Small intestine (tissue), 7 donors: ENCODE measurements around the gene GTF2A2. TPM values are rescaled to one million over a fixed set of nuclear protein-coding genes. Genes with fewer than 3 reads are reported as not detected.

Source experiments
- DNase-seq, 2 donors: peaks; one replicate each; pipeline versions ENCODE4 v3.0.0 to v3.0.0-alpha.2; 2013
- FAIRE-seq: peaks from 2 replicates; lab custom pipeline; 2012; peaks lifted over from hg19 to GRCh38; lab: Jason Lieb, UNC
- H3K27ac ChIP-seq, 3 donors: one replicate each; pipeline ENCODE4 v1.5.1; 2013; ENCODE audit warnings: low read length in 2 of 3, mild to moderate bottlenecking in 2 of 3, control low read depth in 1 of 3, inconsistent platforms in 1 of 3, low read depth in 1 of 3, moderate library complexity in 1 of 3
- H3K27me3 ChIP-seq, 3 donors: one replicate each; pipeline ENCODE4 v1.6.1; 2013; ENCODE audit warnings: low read length in 3 of 3, inconsistent platforms in 1 of 3; ENCODE audit not compliant: control insufficient read depth in 3 of 3, insufficient read depth in 3 of 3
- H3K36me3 ChIP-seq, 3 donors: one replicate each; pipeline ENCODE4 v1.6.1; 2013; ENCODE audit warnings: low read length in 3 of 3, inconsistent platforms in 1 of 3, low read depth in 1 of 3, mild to moderate bottlenecking in 1 of 3, moderate library complexity in 1 of 3; ENCODE audit not compliant: control insufficient read depth in 3 of 3, insufficient read depth in 2 of 3
- H3K4me1 ChIP-seq, 3 donors: one replicate each; pipeline ENCODE4 v1.6.1; 2013; ENCODE audit warnings: low read length in 2 of 3, inconsistent platforms in 1 of 3, low read depth in 1 of 3, mild to moderate bottlenecking in 1 of 3, moderate library complexity in 1 of 3; ENCODE audit not compliant: control insufficient read depth in 3 of 3, insufficient read depth in 2 of 3
- H3K4me3 ChIP-seq, 3 donors: one replicate each; pipeline ENCODE4 v1.5.1; 2013; ENCODE audit warnings: low read length in 3 of 3, control low read depth in 1 of 3, inconsistent platforms in 1 of 3, low read depth in 1 of 3, mild to moderate bottlenecking in 1 of 3, moderate library complexity in 1 of 3
- H3K9me3 ChIP-seq, 2 donors: one replicate each; pipeline ENCODE4 v1.6.1; 2013; ENCODE audit warnings: low read depth in 1 of 2, low read length in 1 of 2; ENCODE audit not compliant: control insufficient read depth in 2 of 2, insufficient read depth in 1 of 2
- WGBS, 3 donors: extraction: QIAGEN DNeasy Blood & Tissue Kit; methylation state at CpG; one replicate each; pipeline ENCODE4 v1.1.7; 2013; 5-methylcytosine and 5-hydroxymethylcytosine counted together
- polyA plus RNA-seq, 4 donors: library from polyadenylated mRNA; stranded (reverse) in 3 of 4; unstranded in 1 of 4; fragments of 200-250 nt in 3 of 4; fragments of 120-200 nt in 1 of 4; gene quantifications; one replicate each; pipeline versions ENCODE4 v1.2.1 to v1.2.3, GENCODE V29; 2013
- donor health status: healthy with polysubstance abuse.
- donor health status: control.
- donor health status: control.
- donor health status: Bipolar disorder and iron deficiency.
- donor health status: healthy.

The GTF2A2 gene
- polyA plus RNA-seq, 4 donors: 46.5 to 87.8 (median 61.4) TPM

GRCh38 chr15:59680870-59681269 lies 23.6 kb upstream of the GTF2A2 start:
- Histone ChIP-seq H3K4me3 (no peak overlapping the region), H3K36me3 (peaks cover 15 to 31% (median 18%) of the 10 kb centered on the region in 3 donors), H3K27me3 (no peaks in the 10 kb centered on the region), H3K27ac (no peak overlapping the region), H3K9me3 (no peaks in the 10 kb centered on the region), H3K4me1 (peaks cover 0 to 2% (median 0%) of the 10 kb centered on the region in 3 donors)
- FAIRE-seq (no peak), DNase-seq (no peak)
- 95 to 97% (median 95%) methylated on average over 4 of the region's 5 CpGs for WGBS, 3 donors

DNA sequence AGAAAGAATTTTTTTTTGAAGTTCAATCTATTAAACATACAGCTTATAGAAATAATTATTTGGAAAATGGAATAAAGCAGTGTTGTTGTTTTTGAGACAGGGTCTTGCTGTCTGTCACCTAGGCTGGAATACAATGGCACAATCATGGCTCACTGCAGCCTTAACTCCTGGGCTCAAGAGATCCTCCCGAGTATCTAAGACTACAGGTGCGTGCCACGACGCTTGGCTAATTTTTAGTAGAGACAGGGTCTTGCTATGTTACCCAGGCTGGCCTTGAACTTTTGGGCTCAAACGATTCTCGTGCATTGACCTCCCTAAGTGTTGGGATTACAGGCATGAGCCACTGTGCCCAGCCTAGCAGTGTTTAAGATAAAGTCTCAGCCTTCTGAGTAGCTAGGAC lies 23.0 kb upstream of the GTF2A2 start:
- WGBS, 3 donors: 94 to 96% (median 95%) methylated on average over 6 of the region's 6 CpGs
- peaks cover 17 to 31% (median 20%) of the 10 kb centered on the region in 3 donors for H3K36me3 ChIP-seq

DNA sequence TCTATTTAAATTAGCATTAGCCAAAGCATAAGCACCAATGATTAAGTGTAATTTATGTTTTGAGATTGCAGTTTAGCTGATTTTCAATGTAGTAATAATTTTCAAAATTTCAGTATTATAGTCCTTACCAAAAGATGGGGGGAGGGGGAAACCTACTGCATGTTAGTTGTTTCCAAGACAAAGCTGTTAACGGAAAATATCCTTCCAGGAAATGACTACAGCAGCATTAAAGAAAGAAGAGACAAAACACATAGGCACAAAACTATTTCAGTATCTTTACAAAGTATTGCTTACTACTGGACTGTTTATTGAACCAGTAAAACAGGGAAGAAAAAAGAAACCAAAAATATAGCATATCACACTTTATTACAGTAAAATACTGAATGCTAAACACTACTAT lies 21.3 kb upstream of the GTF2A2 start:
- H3K27me3 ChIP-seq: no peaks in the 10 kb centered on the region
- no peaks in the 10 kb centered on the region for H3K9me3 ChIP-seq
- H3K4me3 ChIP-seq: no peak overlapping the region
- peaks cover 18 to 40% (median 22%) of the 10 kb centered on the region in 3 donors for H3K36me3 ChIP-seq
- 66 to 97% (median 79%) methylated on average over 1 of the region's 1 CpG for WGBS, 3 donors
- no peak overlapping the region for H3K27ac ChIP-seq
- H3K4me1 ChIP-seq: no peaks in the 10 kb centered on the region
- DNase-seq (no peak), FAIRE-seq (no peak)

More for the DNA sequence above, 23.0 kb upstream of the GTF2A2 start:
- no peak for FAIRE-seq
- H3K4me1 ChIP-seq: no peaks in the 10 kb centered on the region
- H3K4me3 ChIP-seq: no peak overlapping the region
- no peak overlapping the region for H3K27ac ChIP-seq
- no peak for DNase-seq
- no peaks in the 10 kb centered on the region for H3K27me3 ChIP-seq
- H3K9me3 ChIP-seq: no peaks in the 10 kb centered on the region

GRCh38 chr15:59678172-59678571 lies 20.9 kb upstream of the GTF2A2 start:
- FAIRE-seq (no peak), DNase-seq (no peak)
- H3K27ac ChIP-seq: no peak overlapping the region
- H3K27me3 ChIP-seq: no peaks in the 10 kb centered on the region
- 69 to 90% (median 80%) methylated on average over 1 of the region's 1 CpG for WGBS, 3 donors
- peaks cover 22 to 40% (median 22%) of the 10 kb centered on the region in 3 donors for H3K36me3 ChIP-seq
- no peak overlapping the region for H3K4me3 ChIP-seq
- no peaks in the 10 kb centered on the region for H3K9me3 ChIP-seq
- no peaks in the 10 kb centered on the region for H3K4me1 ChIP-seq

DNA sequence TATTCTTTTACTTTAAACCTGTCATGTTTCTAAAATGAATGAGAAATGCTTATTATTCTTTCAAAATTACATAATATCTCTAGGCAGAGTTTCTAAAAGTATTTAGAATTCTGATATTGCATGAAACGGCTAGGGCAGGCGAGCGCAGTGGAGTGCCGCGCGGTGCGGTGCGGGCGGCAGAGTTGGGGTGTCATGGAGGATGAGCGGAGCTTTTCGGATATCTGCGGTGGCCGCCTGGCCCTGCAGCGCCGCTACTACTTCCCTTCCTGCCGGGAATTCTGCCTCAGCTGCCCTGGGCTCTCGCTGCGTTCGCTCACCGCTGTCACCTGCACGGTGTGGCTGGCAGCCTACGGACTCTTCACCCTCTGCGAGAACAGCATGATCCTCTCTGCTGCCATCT lies 19.2 kb upstream of the GTF2A2 start:
- DNase-seq: no peak
- Histone ChIP-seq H3K4me1 (no peaks in the 10 kb centered on the region), H3K4me3 (no peak overlapping the region), H3K27ac (no peak overlapping the region), H3K27me3 (no peaks in the 10 kb centered on the region), H3K9me3 (no peaks in the 10 kb centered on the region), H3K36me3 (peaks cover 25 to 45% (median 27%) of the 10 kb centered on the region in 3 donors)
- WGBS, 3 donors: 98 to 99% (median 98%) methylated on average over 23 of the region's 23 CpGs
- no peak for FAIRE-seq

GRCh38 chr15:59674361-59674877 lies 17.1 kb upstream of the GTF2A2 start:
- peaks cover 20 to 42% (median 27%) of the 10 kb centered on the region in 3 donors for H3K36me3 ChIP-seq
- WGBS, 3 donors: 94 to 99% (median 96%) methylated on average over 3 of the region's 3 CpGs

DNA sequence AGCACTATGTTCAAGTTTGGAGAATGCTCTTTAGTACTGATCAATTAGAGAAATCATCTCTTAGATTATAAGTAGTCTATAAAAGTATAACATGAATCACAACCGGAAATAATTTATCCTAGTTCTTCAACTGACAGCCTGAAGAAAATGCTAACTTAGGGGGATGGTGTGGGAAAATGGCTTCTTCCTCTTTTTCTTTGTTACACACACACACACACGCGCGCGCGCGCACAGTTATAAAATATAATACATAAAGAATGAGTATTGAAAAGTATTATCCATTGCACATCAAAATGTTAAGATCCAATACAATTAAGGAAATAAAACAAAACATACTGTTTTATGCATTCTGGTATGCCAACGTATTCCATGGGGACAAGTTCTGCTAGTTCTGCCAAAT lies 11.2 kb upstream of the GTF2A2 start:
- H3K4me1 ChIP-seq: no peaks in the 10 kb centered on the region
- H3K4me3 ChIP-seq: no peak overlapping the region
- no peaks in the 10 kb centered on the region for H3K27me3 ChIP-seq
- no peak for FAIRE-seq
- WGBS, 3 donors: 85 to 86% (median 86%) methylated on average over 8 of the region's 8 CpGs
- H3K27ac ChIP-seq: no peak overlapping the region
- H3K36me3 ChIP-seq: peaks cover 5 to 36% (median 22%) of the 10 kb centered on the region in 3 donors
- no peak for DNase-seq
- H3K9me3 ChIP-seq: no peaks in the 10 kb centered on the region

More at GRCh38 chr15:59674361-59674877, 17.1 kb upstream of the GTF2A2 start:
- Histone ChIP-seq H3K4me3 (no peak overlapping the region), H3K4me1 (no peaks in the 10 kb centered on the region), H3K27me3 (no peaks in the 10 kb centered on the region), H3K27ac (no peak overlapping the region), H3K9me3 (no peaks in the 10 kb centered on the region)
- FAIRE-seq: no peak
- DNase-seq: no peak

DNA sequence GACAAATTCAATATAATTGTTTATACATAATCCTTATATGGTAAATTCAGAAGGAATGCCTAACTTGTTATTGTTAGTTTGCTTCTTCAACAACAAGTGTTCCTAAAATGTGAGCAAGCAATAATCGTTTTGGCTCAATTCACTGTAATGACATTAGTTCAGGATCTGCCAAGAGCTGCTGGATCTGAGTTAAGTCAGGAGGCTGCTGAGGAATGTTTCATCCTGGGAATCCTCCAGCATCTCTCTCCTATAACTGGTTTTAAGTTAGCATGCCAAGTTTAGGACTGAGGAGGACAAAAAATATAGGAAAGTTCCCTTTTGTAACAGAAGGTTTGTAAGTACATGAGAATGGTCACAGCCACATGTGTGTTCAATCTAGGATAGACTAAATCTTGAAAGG lies 4.9 kb upstream of the GTF2A2 start:
- H3K36me3 ChIP-seq: peaks cover 3 to 18% (median 7%) of the 10 kb centered on the region in 3 donors
- no peaks in the 10 kb centered on the region for H3K27me3 ChIP-seq
- peaks cover 0 to 2% (median 0%) of the 10 kb centered on the region in 3 donors for H3K4me1 ChIP-seq
- FAIRE-seq (no peak), DNase-seq (no peak)
- no peak overlapping the region for H3K4me3 ChIP-seq
- H3K9me3 ChIP-seq: no peaks in the 10 kb centered on the region
- H3K27ac ChIP-seq: no peak overlapping the region
- 57 to 72% (median 58%) methylated on average over 1 of the region's 1 CpG for WGBS, 3 donors

- Histone ChIP-seq H3K36me3 (peaks cover 2 to 5% (median 5%) of the 10 kb centered on the region in 3 donors), H3K4me3 (no peak overlapping the region), H3K27ac (no peak overlapping the region), H3K4me1 (peaks cover 3 to 7% (median 7%) of the 10 kb centered on the region in 3 donors), H3K27me3 (no peaks in the 10 kb centered on the region), H3K9me3 (no peaks in the 10 kb centered on the region)
- FAIRE-seq (no peak), DNase-seq (no peak)
- whole genome bisulfite sequencing, 3 donors: 35 to 63% (median 44%) methylated on average over 1 of the region's 1 CpG
Observed at GRCh38 chr15:59659366-59659765, 2.1 kb upstream of the GTF2A2 start.
